ENCODE results near the gene KBTBD6. TPM values are rescaled to one million over a fixed set of nuclear protein-coding genes. Genes with fewer than 3 reads are reported as not detected.

Gene KBTBD6
- polyA plus RNA-seq, 1 of the 3 experiments (the other 2 are of a cell fraction) = 1.9 TPM

GRCh38 chr13:41152005-41152404, 19.4 kb upstream of the KBTBD6 start:
- Histone ChIP-seq H3K36me3 (replicated peaks in 1 of 2; ENCODE audit: control insufficient read depth in 1 of 2, insufficient read depth in 2 of 2, low read length in 1 of 2) (no peaks in the 10 kb centered on the region), H3K9me3 (peaks cover 3% of the 10 kb centered on the region; the same call in 1 of the 2 replicates), H3K4me3 (ENCODE audit: low read depth in 2 of 2, low read length in 1 of 2) (no peak overlapping the region), H3K4me1 (ENCODE audit: control insufficient read depth in 1 of 2, insufficient read depth in 2 of 2, low read depth in 1 of 2, low read length in 1 of 2) (no peaks in the 10 kb centered on the region), H4K20me1 (ENCODE audit: insufficient read depth) (no peaks in the 10 kb centered on the region), H3K9ac (no peak overlapping the region), H3F3A (replicated peaks; ENCODE audit: insufficient read depth) (no peaks in the 10 kb centered on the region), H3K9me2 (no peaks in the 10 kb centered on the region), H3K27ac (ENCODE audit: low read depth in 2 of 2, low read length in 1 of 2) (no peak overlapping the region), H3K27me3 (ENCODE audit: insufficient read depth) (no peaks in the 10 kb centered on the region), H3K4me2 (no peak overlapping the region), H3K79me2 (ENCODE audit: insufficient read depth) (no peaks in the 10 kb centered on the region), H2AFZ (ENCODE audit: low read depth) (no peak overlapping the region)
- no peak for TF ChIP-seq JUND (IDR thresholded peaks at IDR 0.05)
- TF ChIP-seq USF1 (IDR thresholded peaks at IDR 0.05; ENCODE audit: borderline replicate concordance, low read depth) = no peak
- TF ChIP-seq SIN3A (IDR thresholded peaks at IDR 0.05; ENCODE audit: borderline replicate concordance, low read depth, low read length) = no peak
- no peak for TF ChIP-seq TAF1 (IDR thresholded peaks at IDR 0.05; ENCODE audit: borderline replicate concordance, low read depth, low read length)
- TF ChIP-seq SMC3 (IDR thresholded peaks at IDR 0.05; ENCODE audit: low read depth, low read length) = no peak
- TF ChIP-seq NRF1 (IDR thresholded peaks at IDR 0.05; ENCODE audit: low read depth, low read length) = no peak
- TF ChIP-seq FOXJ3 (CRISPR knock-in tag; IDR thresholded peaks at IDR 0.05) = no peak
- TF ChIP-seq GATA2 (CRISPR knock-in tag; IDR thresholded peaks at IDR 0.05) = no peak
- no peak for TF ChIP-seq YY1 (IDR thresholded peaks at IDR 0.05; ENCODE audit: low read depth)
- no peak for TF ChIP-seq MAX (IDR thresholded peaks at IDR 0.05; ENCODE audit: low read depth)
- no peak for TF ChIP-seq ZBTB33 (IDR thresholded peaks at IDR 0.05; ENCODE audit: borderline replicate concordance, low read depth)
- TF ChIP-seq CTCF (IDR thresholded peaks at IDR 0.05) = no peak
- TF ChIP-seq FOSL2 (IDR thresholded peaks at IDR 0.05; ENCODE audit: borderline replicate concordance, low read depth) = no peak
- TF ChIP-seq EP300 (IDR thresholded peaks at IDR 0.05; ENCODE audit: borderline replicate concordance in 1 of 2, low read depth in 1 of 2, low read length in 1 of 2) = no peak
- TF ChIP-seq GABPA (IDR thresholded peaks at IDR 0.05; ENCODE audit: low read depth) = no peak
- no peak for TF ChIP-seq RAD21 (IDR thresholded peaks at IDR 0.05; ENCODE audit: low read length)
- no peak for TF ChIP-seq TEAD4 (IDR thresholded peaks at IDR 0.05; ENCODE audit: borderline replicate concordance, insufficient read depth)
- no peak for TF ChIP-seq ELF1 (IDR thresholded peaks at IDR 0.05)
- 63% methylated on average over 3 of the region's 3 CpGs for whole genome bisulfite sequencing (ENCODE audit: low lambda C conversion rate)
- POLR2A ChIA-PET = no interaction called here
- DNase-seq = no peak
- CTCF ChIA-PET = interaction anchor here (0.7 kb wide), 1 partner anchor 12 kb away, joined by 3 read pairs; no protein-coding TSS in a partner anchor
